GM13976 (cell line): ENCODE results near the gene PTCD2.

Source experiments
- DNase-seq: peaks from one replicate; pipeline ENCODE4 v3.0.0; 2012; ENCODE audit warnings: low spot score
- CTCF ChIP-seq: IDR thresholded peaks from 2 replicates; pipeline ENCODE4 v1.5.1; 2012; ENCODE audit warnings: borderline replicate concordance, mild to moderate bottlenecking; ENCODE audit not compliant: insufficient read depth; ENCODE audit errors: extremely low read depth, missing control alignments, control extremely low read depth
- in situ Hi-C: fragments of 300-500 bp; cut with MboI; formaldehyde crosslinking; loops from one replicate; pipeline ENCODE4 v1.12.0; 2022; ENCODE audit warnings: low sequenced_read_pairs, mixed read lengths, inconsistent platforms; ENCODE audit not compliant: unreplicated experiment

Gene PTCD2

GRCh38 chr5:72355706-72356299 lies 35.6 kb downstream of the PTCD2 start:
- in situ Hi-C loops = loop anchor here (25.0 kb wide), 1 partner anchor 456 kb away; the partner anchor contains the start of gene TNPO1
- TF ChIP-seq CTCF = peak; percentile 34
- DNase-seq = no peak

GRCh38 chr5:72356361-72356760 lies 36.2 kb downstream of the PTCD2 start:
- DNase-seq = no peak
- no peak for TF ChIP-seq CTCF
- in situ Hi-C loops = loop anchor here (25.0 kb wide), 1 partner anchor 456 kb away; the partner anchor contains the start of gene TNPO1

- in situ Hi-C loops = loop anchor here (25.0 kb wide), 1 partner anchor 453 kb away; the partner anchor contains the start of gene TNPO1
- DNase-seq = no peak
- no peak for TF ChIP-seq CTCF
These were observed 38.8 kb downstream of the PTCD2 start for GRCh38 chr5:72358925-72359324.

GRCh38 chr5:72359886-72360285 lies 39.7 kb downstream of the PTCD2 start:
- no peak for DNase-seq
- in situ Hi-C loops = loop anchor here (25.0 kb wide), 1 partner anchor 452 kb away; the partner anchor contains the start of gene TNPO1
- TF ChIP-seq CTCF = no peak

DNA sequence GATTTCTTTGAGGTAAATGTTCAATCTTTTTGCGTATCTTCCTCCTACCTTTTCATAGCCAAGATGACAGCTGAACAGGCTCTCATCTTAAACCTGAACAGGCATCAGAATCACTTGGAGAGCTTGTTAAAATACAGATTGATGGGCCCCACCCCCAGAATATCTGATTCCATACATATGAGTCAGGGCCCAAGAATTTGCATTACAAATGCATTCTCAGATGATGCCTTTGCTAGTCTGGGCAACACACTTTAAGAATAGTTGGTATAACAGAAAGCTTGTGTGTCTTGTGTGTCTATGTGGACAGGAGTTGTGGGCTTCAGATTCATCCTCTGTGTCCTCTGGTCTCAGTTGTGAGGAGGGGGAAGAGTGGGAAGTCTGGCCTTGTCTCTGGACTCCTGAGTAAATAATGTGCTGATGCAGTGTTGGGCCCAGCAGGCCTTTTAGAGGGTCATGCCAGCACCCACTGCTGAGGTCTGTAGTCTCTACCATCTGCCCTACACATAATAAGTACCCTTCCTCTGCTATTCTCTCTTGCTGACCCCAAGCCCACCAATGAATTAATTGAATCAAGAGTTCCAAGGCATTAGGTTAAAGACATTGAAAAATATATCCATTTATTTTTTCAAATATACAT lies 43.1 kb downstream of the PTCD2 start:
- no peak for DNase-seq
- in situ Hi-C loops = loop anchor here (25.0 kb wide), 1 partner anchor 449 kb away; the partner anchor contains the start of gene TNPO1

GRCh38 chr5:72364171-72364570 lies 44.0 kb downstream of the PTCD2 start:
- TF ChIP-seq CTCF = no peak
- no peak for DNase-seq
- in situ Hi-C loops = loop anchor here (25.0 kb wide), 1 partner anchor 448 kb away; the partner anchor contains the start of gene TNPO1

More for the DNA sequence above, 43.1 kb downstream of the PTCD2 start:
- TF ChIP-seq CTCF = no peak
